Measurements from ENCODE around the gene DPF3. TPM values are rescaled to one million over a fixed set of nuclear protein-coding genes. Genes with fewer than 3 reads are reported as not detected.

The DPF3 gene
- polyA plus RNA-seq, 1 experiment = 3.6 TPM

DNA sequence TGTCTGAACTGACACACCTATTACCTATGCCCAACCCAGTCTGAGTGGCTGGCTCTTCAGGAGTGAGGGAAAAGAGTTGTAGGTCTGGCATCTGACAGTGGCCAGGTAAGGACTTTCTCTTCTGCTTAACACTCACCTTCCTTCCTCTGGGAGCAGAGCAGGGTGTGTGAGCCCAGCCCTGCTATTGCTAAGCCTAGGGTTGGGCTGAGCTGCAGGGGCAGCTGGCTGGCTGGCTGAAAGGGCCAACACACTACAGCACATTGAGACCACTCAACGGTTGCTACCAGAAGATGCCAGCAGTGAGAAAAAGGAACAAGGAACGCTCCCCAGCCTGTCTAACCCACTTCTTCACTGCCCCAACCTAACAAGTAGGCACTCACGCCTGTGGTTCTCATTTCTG lies 201.2 kb downstream of the DPF3 start:
- POLR2A ChIA-PET = no interaction called here
- CTCF ChIA-PET = no interaction called here
- Histone ChIP-seq H3K4me3 (ENCODE audit: low read depth, low read length) (no peak overlapping the region), H3K36me3 (ENCODE audit: control insufficient read depth, insufficient read depth, low read length) (no peaks in the 10 kb centered on the region; the same call in none of the 2 replicates), H3K27me3 (ENCODE audit: control insufficient read depth, insufficient read depth, low read length) (no peaks in the 10 kb centered on the region)
- TF ChIP-seq, protein P1, sequence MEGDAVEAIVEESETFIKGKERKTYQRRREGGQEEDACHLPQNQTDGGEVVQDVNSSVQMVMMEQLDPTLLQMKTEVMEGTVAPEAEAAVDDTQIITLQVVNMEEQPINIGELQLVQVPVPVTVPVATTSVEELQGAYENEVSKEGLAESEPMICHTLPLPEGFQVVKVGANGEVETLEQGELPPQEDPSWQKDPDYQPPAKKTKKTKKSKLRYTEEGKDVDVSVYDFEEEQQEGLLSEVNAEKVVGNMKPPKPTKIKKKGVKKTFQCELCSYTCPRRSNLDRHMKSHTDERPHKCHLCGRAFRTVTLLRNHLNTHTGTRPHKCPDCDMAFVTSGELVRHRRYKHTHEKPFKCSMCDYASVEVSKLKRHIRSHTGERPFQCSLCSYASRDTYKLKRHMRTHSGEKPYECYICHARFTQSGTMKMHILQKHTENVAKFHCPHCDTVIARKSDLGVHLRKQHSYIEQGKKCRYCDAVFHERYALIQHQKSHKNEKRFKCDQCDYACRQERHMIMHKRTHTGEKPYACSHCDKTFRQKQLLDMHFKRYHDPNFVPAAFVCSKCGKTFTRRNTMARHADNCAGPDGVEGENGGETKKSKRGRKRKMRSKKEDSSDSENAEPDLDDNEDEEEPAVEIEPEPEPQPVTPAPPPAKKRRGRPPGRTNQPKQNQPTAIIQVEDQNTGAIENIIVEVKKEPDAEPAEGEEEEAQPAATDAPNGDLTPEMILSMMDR (IDR thresholded peaks at IDR 0.05; ENCODE audit: insufficient read depth, low read depth, low read length) = no peak
- no peak for DNase-seq (ENCODE audit: low read depth)

DNA sequence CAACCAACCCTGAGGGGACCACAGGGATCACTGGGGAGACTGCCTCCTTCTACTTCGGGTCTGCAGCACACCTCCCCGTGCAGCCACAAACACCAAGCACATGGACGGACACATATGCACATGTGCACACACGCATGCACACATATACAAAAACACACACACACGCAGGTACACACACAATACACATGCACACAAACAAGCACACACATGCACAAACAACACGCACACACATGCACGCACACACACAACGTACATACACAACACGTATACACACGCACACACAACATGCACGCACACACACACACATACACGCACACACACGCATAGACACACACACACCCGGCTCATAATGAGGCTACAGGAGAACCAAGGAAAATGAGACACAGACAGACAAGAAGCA lies 203.6 kb downstream of the DPF3 start:
- no peak for DNase-seq (ENCODE audit: low read depth)
- Histone ChIP-seq H3K36me3 (ENCODE audit: control insufficient read depth, insufficient read depth, low read length) (no peaks in the 10 kb centered on the region; the same call in none of the 2 replicates), H3K4me3 (ENCODE audit: low read depth, low read length) (no peak overlapping the region), H3K27me3 (ENCODE audit: control insufficient read depth, insufficient read depth, low read length) (no peaks in the 10 kb centered on the region)
- CTCF ChIA-PET = no interaction called here
- TF ChIP-seq, protein P1 (IDR thresholded peaks at IDR 0.05; ENCODE audit: insufficient read depth, low read depth, low read length) = no peak
- POLR2A ChIA-PET = no interaction called here

DNA sequence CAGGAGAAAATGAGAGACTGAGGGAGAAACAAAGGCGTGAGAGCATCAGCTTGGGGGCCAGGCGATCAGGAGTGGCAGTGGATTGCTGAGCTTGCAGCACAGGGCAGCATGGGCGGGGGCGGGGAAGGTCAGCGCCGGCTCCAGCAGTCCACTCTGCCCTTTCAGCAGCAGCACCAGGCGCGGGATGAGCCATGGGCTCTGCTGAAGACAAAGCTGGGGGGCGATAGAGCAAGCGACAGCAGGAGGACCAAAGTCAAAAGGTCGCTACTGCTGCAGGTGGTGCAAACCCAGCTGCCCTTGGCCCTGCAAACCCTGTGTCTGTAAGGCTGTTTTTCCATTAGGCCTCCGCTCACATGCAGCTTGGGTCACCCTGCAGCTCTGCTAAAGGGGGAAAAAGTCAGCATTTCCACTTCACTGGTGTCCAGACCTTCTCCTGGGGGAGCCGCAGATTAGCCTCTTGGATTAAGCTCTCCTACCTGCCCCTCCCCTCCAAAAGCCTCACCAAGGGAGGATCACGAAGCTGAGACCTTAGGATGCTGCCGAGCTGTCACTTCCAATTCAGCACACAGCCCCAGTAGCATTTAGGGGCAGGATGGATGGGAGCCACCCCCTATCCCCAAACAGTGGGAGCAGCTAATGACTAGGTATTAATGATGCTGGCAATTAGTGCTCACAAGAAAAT lies 204.8 kb downstream of the DPF3 start:
- no peak overlapping the region for H3K4me3 ChIP-seq (ENCODE audit: low read depth, low read length)
- CTCF ChIA-PET = interaction anchor here (0.6 to 1.2 kb wide), 2 partner anchors 12 to 1818 kb away, joined by 3 to 4 read pairs; no protein-coding TSS in a partner anchor
- no peaks in the 10 kb centered on the region for H3K27me3 ChIP-seq (ENCODE audit: control insufficient read depth, insufficient read depth, low read length)
- no peak for DNase-seq (ENCODE audit: low read depth)
- TF ChIP-seq, protein P1 (IDR thresholded peaks at IDR 0.05; ENCODE audit: insufficient read depth, low read depth, low read length) = no peak
- POLR2A ChIA-PET = interaction anchor here (0.6 kb wide), 1 partner anchor 92 kb away, joined by 7 read pairs; no protein-coding TSS in a partner anchor
- H3K36me3 ChIP-seq (ENCODE audit: control insufficient read depth, insufficient read depth, low read length) = no peaks in the 10 kb centered on the region; the same call in none of the 2 replicates

DNA sequence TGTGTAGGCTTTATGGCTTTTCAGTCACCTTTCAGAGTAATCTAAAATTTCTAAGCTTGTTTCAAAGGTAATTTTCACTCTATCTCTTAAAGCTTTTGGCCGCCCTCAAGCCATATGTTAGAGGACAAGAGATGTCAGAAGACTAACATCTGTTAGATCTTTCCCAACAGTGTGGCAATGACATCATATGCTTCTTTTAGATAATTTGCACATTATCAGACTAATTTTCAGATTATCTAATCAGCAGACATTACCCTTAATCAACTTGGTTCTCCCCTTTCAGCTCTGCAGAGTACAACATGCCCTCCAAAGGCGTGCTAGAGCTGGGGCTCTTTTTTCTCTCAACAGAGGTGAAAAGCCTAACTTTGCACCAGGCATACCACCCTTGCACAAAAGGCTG lies 207.1 kb downstream of the DPF3 start:
- no peaks in the 10 kb centered on the region; the same call in none of the 2 replicates for H3K36me3 ChIP-seq (ENCODE audit: control insufficient read depth, insufficient read depth, low read length)
- TF ChIP-seq, protein P1 (IDR thresholded peaks at IDR 0.05; ENCODE audit: insufficient read depth, low read depth, low read length) = no peak
- ChIA-PET CTCF (no interaction called here), POLR2A (no interaction called here)
- H3K27me3 ChIP-seq (ENCODE audit: control insufficient read depth, insufficient read depth, low read length) = no peaks in the 10 kb centered on the region
- no peak overlapping the region for H3K4me3 ChIP-seq (ENCODE audit: low read depth, low read length)
- no peak for DNase-seq (ENCODE audit: low read depth)

DNA sequence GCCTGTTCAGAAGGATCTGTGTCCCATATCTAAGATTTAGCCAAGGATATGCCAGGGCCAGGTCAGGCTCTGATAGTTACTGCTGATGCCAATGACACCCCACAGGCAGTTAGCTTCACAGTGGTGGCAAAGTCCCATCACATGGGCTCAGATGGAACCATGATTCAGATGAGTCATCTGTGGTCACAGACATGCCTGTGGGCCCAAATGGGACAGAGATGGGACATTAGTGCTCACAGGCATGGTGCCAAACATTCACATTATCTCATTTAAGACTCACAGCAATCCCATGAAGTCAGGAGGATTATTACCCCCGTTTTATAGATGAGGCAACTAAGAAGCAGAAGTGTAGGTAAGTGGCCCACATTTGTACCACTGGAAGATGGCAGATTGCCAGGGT lies 207.8 kb downstream of the DPF3 start:
- POLR2A ChIA-PET = no interaction called here
- Histone ChIP-seq H3K36me3 (ENCODE audit: control insufficient read depth, insufficient read depth, low read length) (no peaks in the 10 kb centered on the region; the same call in none of the 2 replicates), H3K27me3 (ENCODE audit: control insufficient read depth, insufficient read depth, low read length) (no peaks in the 10 kb centered on the region), H3K4me3 (ENCODE audit: low read depth, low read length) (no peak overlapping the region)
- DNase-seq (ENCODE audit: low read depth) = no peak
- CTCF ChIA-PET = no interaction called here
- TF ChIP-seq, protein P1 (IDR thresholded peaks at IDR 0.05; ENCODE audit: insufficient read depth, low read depth, low read length) = no peak
